Activated CD8-positive, alpha-beta T cell treated with anti-CD3 and anti-CD28 coated beads for 36 hours (primary cell): ENCODE data around the gene PMEL. TPM values are rescaled to one million over a fixed set of nuclear protein-coding genes. Genes with fewer than 3 reads are reported as not detected.

Experiments
- ATAC-seq: fragments of 200-7000 bp; cut with Tn5 transposase; one replicate; pipeline ENCODE4 v1.10.0; 2021; ENCODE audit warnings: mild to moderate bottlenecking, moderate library complexity
- CTCF ChIA-PET: fragments of 350-600 bp; sonication (Branson Sonifier 250); formaldehyde crosslinking; loops from one replicate; lab custom pipeline; 2021; ENCODE audit warnings: antibody characterized with exemption; lab: Charles Lee
- POLR2A ChIA-PET: fragments of 350-600 bp; sonication (Branson Sonifier 250); formaldehyde crosslinking; loops from one replicate; lab custom pipeline; 2021; ENCODE audit warnings: antibody characterized with exemption; lab: Charles Lee
- DNase-seq: peaks from one replicate; pipeline ENCODE4 v3.0.0-alpha.2; 2020
- H3K27ac Mint-ChIP-seq: one replicate; pipeline ENCODE4 v1.8.0; 2021; ENCODE audit warnings: mild to moderate bottlenecking, mixed read lengths
- H3K27me3 Mint-ChIP-seq: one replicate; pipeline ENCODE4 v1.8.0; 2021; ENCODE audit warnings: mixed read lengths
- H3K36me3 Mint-ChIP-seq: one replicate; pipeline ENCODE4 v1.8.0; 2021; ENCODE audit warnings: low read depth, mixed read lengths
- H3K4me1 Mint-ChIP-seq: one replicate; pipeline ENCODE4 v1.8.0; 2021; ENCODE audit warnings: low read depth, mixed read lengths
- H3K4me3 Mint-ChIP-seq: one replicate; pipeline ENCODE4 v1.8.0; 2021; ENCODE audit warnings: mild to moderate bottlenecking, moderate library complexity, mixed read lengths
- H3K9me3 Mint-ChIP-seq: one replicate; pipeline ENCODE4 v1.8.0; 2021; ENCODE audit warnings: mixed read lengths
- intact Hi-C: fragments of 100-400 bp; cut with micrococcal nuclease; formaldehyde crosslinking; loops from one replicate; pipeline ENCODE4 v1.10.0; 2022
- total RNA-seq, 2 experiments: library from RNA; stranded (reverse); gene quantifications; one replicate each; pipeline ENCODE4 v1.2.3, GENCODE V29; 2021
- TF ChIP-seq, protein P1 (sequence below): fragments of 200-600 bp; IDR thresholded peaks from one replicate; pipeline ENCODE4 v1.8.0; 2022; ENCODE audit warnings: antibody characterized with exemption, mild to moderate bottlenecking

The PMEL gene
- total RNA-seq, 2 experiments from 2014 or later = 0.65 to 1.2 TPM

DNA sequence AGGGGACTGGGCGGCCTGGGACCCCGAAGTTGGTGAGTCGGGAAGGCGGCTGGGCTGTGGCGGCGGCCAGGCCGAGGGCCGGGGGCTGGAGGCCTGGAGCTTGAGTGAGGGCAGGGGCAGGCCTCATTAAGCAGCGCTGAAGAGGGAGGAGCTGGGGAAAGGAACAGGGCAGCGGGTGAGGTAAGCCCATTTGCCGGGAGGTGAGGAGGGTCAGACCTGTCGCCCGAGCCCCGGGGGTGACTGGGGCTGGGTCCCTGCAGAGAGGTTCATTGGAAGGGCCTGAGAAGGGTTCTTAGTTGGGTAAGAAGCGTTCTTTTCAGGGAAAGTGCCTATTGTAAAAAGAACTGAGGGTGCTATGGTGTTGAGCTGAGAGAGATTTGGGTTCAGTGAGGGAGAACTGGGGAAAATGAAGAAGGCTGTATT, 8.5 kb upstream of the PMEL start:
- no peak for ATAC-seq
- peak; percentile 52 for DNase-seq
- TF ChIP-seq, protein P1, sequence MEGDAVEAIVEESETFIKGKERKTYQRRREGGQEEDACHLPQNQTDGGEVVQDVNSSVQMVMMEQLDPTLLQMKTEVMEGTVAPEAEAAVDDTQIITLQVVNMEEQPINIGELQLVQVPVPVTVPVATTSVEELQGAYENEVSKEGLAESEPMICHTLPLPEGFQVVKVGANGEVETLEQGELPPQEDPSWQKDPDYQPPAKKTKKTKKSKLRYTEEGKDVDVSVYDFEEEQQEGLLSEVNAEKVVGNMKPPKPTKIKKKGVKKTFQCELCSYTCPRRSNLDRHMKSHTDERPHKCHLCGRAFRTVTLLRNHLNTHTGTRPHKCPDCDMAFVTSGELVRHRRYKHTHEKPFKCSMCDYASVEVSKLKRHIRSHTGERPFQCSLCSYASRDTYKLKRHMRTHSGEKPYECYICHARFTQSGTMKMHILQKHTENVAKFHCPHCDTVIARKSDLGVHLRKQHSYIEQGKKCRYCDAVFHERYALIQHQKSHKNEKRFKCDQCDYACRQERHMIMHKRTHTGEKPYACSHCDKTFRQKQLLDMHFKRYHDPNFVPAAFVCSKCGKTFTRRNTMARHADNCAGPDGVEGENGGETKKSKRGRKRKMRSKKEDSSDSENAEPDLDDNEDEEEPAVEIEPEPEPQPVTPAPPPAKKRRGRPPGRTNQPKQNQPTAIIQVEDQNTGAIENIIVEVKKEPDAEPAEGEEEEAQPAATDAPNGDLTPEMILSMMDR = no peak
- intact Hi-C loops = loop anchor here (10.0 kb wide), 1 partner anchor 240 kb away; no protein-coding TSS in a partner anchor
- ChIA-PET POLR2A (interaction anchor here (0.8 to 2.5 kb wide), 21 partner anchors 8 to 365 kb away, joined by 3 to 10 read pairs (median 4); partner anchors contain the start of genes IL23A, PA2G4 and SMARCC2), CTCF (interaction anchor here (0.8 to 2.7 kb wide), 25 partner anchors 8 to 248 kb away, joined by 3 to 27 read pairs (median 4); partner anchors contain the start of genes ERBB3, ORMDL2, PYM1 and RNF41)
- Mint-ChIP-seq H3K4me1 (peaks cover 26% of the 10 kb centered on the region), H3K27ac (no peak overlapping the region), H3K4me3 (no peak overlapping the region), H3K9me3 (no peaks in the 10 kb centered on the region), H3K36me3 (peaks cover 17% of the 10 kb centered on the region), H3K27me3 (no peaks in the 10 kb centered on the region)

GRCh38 chr12:55973599-55974307, 7.9 kb upstream of the PMEL start, which contains the start of gene RAB5B:
RAB5B (plus strand) TSS chr12:55974078; CDS start chr12:55986961, 12,883 bp downstream.
- peaks cover 22% of the 10 kb centered on the region for H3K36me3 Mint-ChIP-seq
- ChIA-PET CTCF (interaction anchor here (0.9 to 2.7 kb wide), 22 partner anchors 9 to 244 kb away, joined by 3 to 27 read pairs (median 4); partner anchors contain the start of genes ERBB3, ORMDL2, PYM1 and SARNP), POLR2A (interaction anchor here (0.6 to 2.5 kb wide), 23 partner anchors 8 to 365 kb away, joined by 3 to 10 read pairs (median 4); partner anchors contain the start of genes IL23A, PA2G4 and SMARCC2)
- peak; percentile 93 for ATAC-seq
- no peak within 1 kb of the TSS for H3K27ac Mint-ChIP-seq
- no peaks in the 10 kb centered on the region for H3K27me3 Mint-ChIP-seq
- TF ChIP-seq, protein P1 = no peak
- intact Hi-C loops = loop anchor here (2.0 to 10.0 kb wide), 2 partner anchors 45 to 239 kb away; no protein-coding TSS in a partner anchor
- no peak within 1 kb of the TSS for H3K4me3 Mint-ChIP-seq
- H3K9me3 Mint-ChIP-seq = no peaks in the 10 kb centered on the region
- H3K4me1 Mint-ChIP-seq = peaks cover 24% of the 10 kb centered on the region
- peak; percentile 99 for DNase-seq

- intact Hi-C loops = loop anchor here (2.0 to 10.0 kb wide), 2 partner anchors 44 to 238 kb away; no protein-coding TSS in a partner anchor
- Mint-ChIP-seq H3K27me3 (no peaks in the 10 kb centered on the region), H3K4me1 (peaks cover 31% of the 10 kb centered on the region), H3K36me3 (peaks cover 24% of the 10 kb centered on the region), H3K4me3 (no peak overlapping the region), H3K27ac (no peak overlapping the region), H3K9me3 (no peaks in the 10 kb centered on the region)
- ChIA-PET CTCF (interaction anchor here (0.9 to 2.7 kb wide), 16 partner anchors 10 to 243 kb away, joined by 3 to 27 read pairs (median 4); partner anchors contain the start of genes ORMDL2, PYM1, SARNP and ZC3H10), POLR2A (interaction anchor here (0.6 to 2.5 kb wide), 17 partner anchors 9 to 217 kb away, joined by 3 to 10 read pairs (median 3); partner anchors contain the start of genes PA2G4 and SMARCC2)
- no peak for DNase-seq
- TF ChIP-seq, protein P1 = no peak
- no peak for ATAC-seq
Measured at GRCh38 chr12:55972911-55973598, 7.2 kb upstream of the PMEL start.

DNA sequence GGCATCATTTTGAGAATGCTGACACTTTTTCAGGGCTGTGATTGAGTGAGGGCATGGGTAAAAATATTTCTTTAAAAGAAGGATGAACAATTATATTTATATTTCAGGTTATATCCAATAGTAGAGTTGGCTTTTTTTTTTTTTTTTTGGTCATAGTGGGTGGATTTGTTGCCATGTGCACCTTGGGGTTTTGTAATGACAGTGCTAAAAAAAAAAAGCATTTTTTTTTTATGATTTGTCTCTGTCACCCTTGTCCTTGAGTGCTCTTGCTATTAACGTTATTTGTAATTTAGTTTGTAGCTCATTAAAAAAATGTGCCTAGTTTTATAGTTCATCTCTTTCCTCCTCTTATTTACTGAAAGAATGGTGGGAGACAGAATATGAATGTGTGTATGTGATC, 6.6 kb upstream of the PMEL start:
- Mint-ChIP-seq H3K4me1 (peaks cover 33% of the 10 kb centered on the region), H3K36me3 (peaks cover 30% of the 10 kb centered on the region), H3K4me3 (no peak overlapping the region), H3K27me3 (no peaks in the 10 kb centered on the region), H3K27ac (no peak overlapping the region), H3K9me3 (no peaks in the 10 kb centered on the region)
- ChIA-PET POLR2A (interaction anchor here (1.6 kb wide), 1 partner anchor 137 kb away, joined by 3 read pairs; no protein-coding TSS in a partner anchor), CTCF (no interaction called here)
- TF ChIP-seq, protein P1 = no peak
- intact Hi-C loops = loop anchor here (2.0 to 10.0 kb wide), 2 partner anchors 44 to 238 kb away; no protein-coding TSS in a partner anchor
- ATAC-seq (no peak), DNase-seq (no peak)
